H9 (cell line): ENCODE results near the gene FBXO31. TPM values are rescaled to one million over a fixed set of nuclear protein-coding genes. Genes with fewer than 3 reads are reported as not detected.

Experiments
- DNase-seq: peaks from one replicate; pipeline ENCODE4 v3.0.0-alpha.2; 2017
- H2AFZ ChIP-seq: one replicate; pipeline ENCODE4 v1.6.1; 2013; ENCODE audit warnings: mild to moderate bottlenecking, low read length, control low read depth, moderate library complexity
- H2AK5ac ChIP-seq: 2 replicates; pipeline ENCODE4 v1.6.1; 2013; ENCODE audit warnings: low read length, control low read depth, mixed read lengths; ENCODE audit not compliant: insufficient read length
- H2BK120ac ChIP-seq: one replicate; pipeline ENCODE4 v1.6.1; 2013; ENCODE audit warnings: low read depth, mild to moderate bottlenecking, low read length, control low read depth, inconsistent platforms; ENCODE audit not compliant: poor library complexity, severe bottlenecking
- H2BK12ac ChIP-seq: 2 replicates; pipeline ENCODE4 v1.6.1; 2013; ENCODE audit warnings: low read length, control low read depth, mixed read lengths, low read depth; ENCODE audit not compliant: insufficient read length
- H2BK15ac ChIP-seq: 2 replicates; pipeline ENCODE4 v1.6.1; 2013; ENCODE audit warnings: low read depth, low read length, control low read depth
- H2BK20ac ChIP-seq: one replicate; pipeline ENCODE4 v1.6.1; 2013; ENCODE audit warnings: low read depth, mild to moderate bottlenecking, low read length, control low read depth, inconsistent platforms; ENCODE audit not compliant: poor library complexity, severe bottlenecking
- H2BK5ac ChIP-seq: 2 replicates; pipeline ENCODE4 v1.6.1; 2013; ENCODE audit warnings: low read length, control low read depth, mixed read lengths; ENCODE audit not compliant: insufficient read length
- H3K14ac ChIP-seq: 2 replicates; pipeline ENCODE4 v1.6.1; 2013; ENCODE audit warnings: low read length, control low read depth; ENCODE audit not compliant: insufficient read depth
- H3K18ac ChIP-seq: 2 replicates; pipeline ENCODE4 v1.6.1; 2013; ENCODE audit warnings: low read depth, mild to moderate bottlenecking, mixed read lengths, low read length, control low read depth; ENCODE audit not compliant: insufficient read length
- H3K23ac ChIP-seq: 2 replicates; pipeline ENCODE4 v1.6.1; 2013; ENCODE audit warnings: low read length, control low read depth, mixed read lengths, low read depth; ENCODE audit not compliant: insufficient read length
- H3K23me2 ChIP-seq: 2 replicates; pipeline ENCODE4 v1.6.1; 2013; ENCODE audit warnings: low read depth, mild to moderate bottlenecking, mixed read lengths, low read length, control low read depth; ENCODE audit not compliant: insufficient read length, poor library complexity, severe bottlenecking
- H3K27ac ChIP-seq: 2 replicates; pipeline ENCODE4 v1.5.1; 2013; ENCODE audit warnings: low read length, control low read depth, mixed read lengths, low read depth; ENCODE audit not compliant: insufficient read length
- H3K27me3 ChIP-seq: 2 replicates; pipeline ENCODE4 v1.6.1; 2013; ENCODE audit warnings: low read length, control low read depth, inconsistent platforms; ENCODE audit not compliant: insufficient read depth
- H3K4ac ChIP-seq: 2 replicates; pipeline ENCODE4 v1.6.1; 2013; ENCODE audit warnings: low read depth, mild to moderate bottlenecking, control low read depth, inconsistent platforms, low read length, moderate library complexity
- H3K4me1 ChIP-seq: 2 replicates; pipeline ENCODE4 v1.6.1; 2013; ENCODE audit warnings: low read length, control low read depth, inconsistent platforms; ENCODE audit not compliant: insufficient read depth
- H3K4me2 ChIP-seq: 2 replicates; pipeline ENCODE4 v1.6.1; 2013; ENCODE audit warnings: low read length, control low read depth, mixed read lengths; ENCODE audit not compliant: insufficient read length, insufficient read depth
- H3K56ac ChIP-seq: 2 replicates; pipeline ENCODE4 v1.6.1; 2013; ENCODE audit warnings: low read depth, mild to moderate bottlenecking, mixed read lengths, low read length, control low read depth; ENCODE audit not compliant: insufficient read length
- H3K79me1 ChIP-seq: 2 replicates; pipeline ENCODE4 v1.6.1; 2013; ENCODE audit warnings: low read depth, mild to moderate bottlenecking, moderate library complexity, low read length, control low read depth, inconsistent platforms; ENCODE audit not compliant: insufficient read depth, poor library complexity, severe bottlenecking
- H3K79me2 ChIP-seq: 2 replicates; pipeline ENCODE4 v1.6.1; 2013; ENCODE audit warnings: low read length, control low read depth, inconsistent platforms; ENCODE audit not compliant: insufficient read depth
- H3K9ac ChIP-seq: 2 replicates; pipeline ENCODE4 v1.6.1; 2013; ENCODE audit warnings: low read length, control low read depth, mixed read lengths; ENCODE audit not compliant: insufficient read length; ENCODE audit errors: extremely low read depth
- H3K9me3 ChIP-seq: one replicate; pipeline ENCODE4 v1.6.1; 2013; ENCODE audit warnings: low read depth, low read length, inconsistent platforms; ENCODE audit not compliant: control insufficient read depth
- H3T11ph ChIP-seq: one replicate; pipeline ENCODE4 v1.6.1; 2013; ENCODE audit warnings: mild to moderate bottlenecking, low read length, control low read depth, inconsistent platforms
- H4K20me1 ChIP-seq: one replicate; pipeline ENCODE4 v1.6.1; 2013; ENCODE audit not compliant: control insufficient read depth, insufficient read length, insufficient read depth
- H4K5ac ChIP-seq: 2 replicates; pipeline ENCODE4 v1.6.1; 2013; ENCODE audit warnings: low read depth, mild to moderate bottlenecking, mixed read lengths, low read length, control low read depth; ENCODE audit not compliant: insufficient read length
- H4K8ac ChIP-seq: replicated peaks from 2 replicates; pipeline ENCODE4 v1.6.1; 2013; ENCODE audit warnings: low read length, control low read depth, mixed read lengths, low read depth; ENCODE audit not compliant: insufficient read length
- H4K91ac ChIP-seq: 2 replicates; pipeline ENCODE4 v1.6.1; 2013; ENCODE audit warnings: low read depth, mild to moderate bottlenecking, moderate library complexity, mixed read lengths, low read length, control low read depth; ENCODE audit not compliant: insufficient read length
- H3K27ac Mint-ChIP-seq, 3 experiments: 2 replicates in 2 of 3; 3 replicates in 1 of 3; pipeline ENCODE4 v1.8.0; 2020 to 2021; ENCODE audit warnings: mixed read lengths in 3 of 3, mild to moderate bottlenecking in 1 of 3, moderate library complexity in 1 of 3
- H3K27me3 Mint-ChIP-seq: 2 replicates; pipeline ENCODE4 v1.8.0; 2021; ENCODE audit warnings: low read depth, mild to moderate bottlenecking, moderate library complexity, mixed read lengths
- H3K36me3 Mint-ChIP-seq, 3 experiments: 2 replicates in 2 of 3; 3 replicates in 1 of 3; pipeline ENCODE4 v1.8.0; 2020 to 2021; ENCODE audit warnings: low read depth in 3 of 3, mixed read lengths in 3 of 3; ENCODE audit not compliant: insufficient read depth in 1 of 3
- H3K4me1 Mint-ChIP-seq, 2 experiments: 2 replicates each; pipeline ENCODE4 v1.8.0; 2020; ENCODE audit warnings: mixed read lengths in 2 of 2
- H3K4me3 Mint-ChIP-seq, 2 experiments: 2 replicates in 1 of 2; 3 replicates in 1 of 2; pipeline ENCODE4 v1.8.0; 2020 to 2021; ENCODE audit warnings: mild to moderate bottlenecking in 2 of 2, mixed read lengths in 2 of 2, moderate library complexity in 1 of 2
- H3K9me3 Mint-ChIP-seq, 2 experiments: 2 replicates in 1 of 2; 3 replicates in 1 of 2; pipeline ENCODE4 v1.8.0; 2020; ENCODE audit warnings: mild to moderate bottlenecking in 2 of 2, mixed read lengths in 2 of 2, moderate library complexity in 1 of 2
- WGBS: extraction: QIAGEN DNeasy Blood & Tissue Kit; methylation state at CpG from one replicate; pipeline ENCODE4 v1.1.7; 2013; ENCODE audit warnings: missing lambda C conversion rate, low lambda C conversion rate, mixed read lengths; ENCODE audit not compliant: insufficient read length; ENCODE audit errors: extremely low coverage; 5-methylcytosine and 5-hydroxymethylcytosine counted together
- total RNA-seq: library from RNA; stranded (reverse); gene quantifications from 2 replicates; pipeline ENCODE4 v1.2.1, GENCODE V29; 2021
- TF ChIP-seq, protein P1 (sequence below): fragments of 200-600 bp; sonication (generic); conservative IDR thresholded peaks from 3 replicates; pipeline ENCODE4 v1.8.0; 2021; ENCODE audit warnings: antibody characterized with exemption, mild to moderate bottlenecking

The FBXO31 gene
- total RNA-seq, 1 experiment from 2014 or later: 24.2 TPM

DNA sequence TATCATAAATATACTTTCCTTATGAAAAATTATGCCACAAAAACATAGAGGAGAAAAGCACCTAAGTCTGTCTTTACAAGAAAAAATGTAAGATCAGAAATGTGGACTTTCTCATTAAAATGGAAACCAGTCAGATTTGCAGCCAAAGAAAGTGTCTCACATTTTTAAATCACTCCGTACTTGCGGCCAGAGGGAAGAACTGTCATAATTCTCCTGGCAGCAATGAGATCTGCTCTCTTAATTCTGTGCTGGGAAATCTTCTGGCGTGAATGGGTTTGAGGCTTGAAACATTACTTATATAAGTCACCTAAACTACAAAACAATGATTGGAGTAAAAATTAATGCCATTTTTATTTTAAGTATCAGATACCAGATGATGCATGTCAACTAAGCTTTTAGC is 77.1 kb downstream of the FBXO31 start:
- H2BK12ac ChIP-seq: no peak overlapping the region
- H4K5ac ChIP-seq: no peak overlapping the region
- TF ChIP-seq, protein P1, sequence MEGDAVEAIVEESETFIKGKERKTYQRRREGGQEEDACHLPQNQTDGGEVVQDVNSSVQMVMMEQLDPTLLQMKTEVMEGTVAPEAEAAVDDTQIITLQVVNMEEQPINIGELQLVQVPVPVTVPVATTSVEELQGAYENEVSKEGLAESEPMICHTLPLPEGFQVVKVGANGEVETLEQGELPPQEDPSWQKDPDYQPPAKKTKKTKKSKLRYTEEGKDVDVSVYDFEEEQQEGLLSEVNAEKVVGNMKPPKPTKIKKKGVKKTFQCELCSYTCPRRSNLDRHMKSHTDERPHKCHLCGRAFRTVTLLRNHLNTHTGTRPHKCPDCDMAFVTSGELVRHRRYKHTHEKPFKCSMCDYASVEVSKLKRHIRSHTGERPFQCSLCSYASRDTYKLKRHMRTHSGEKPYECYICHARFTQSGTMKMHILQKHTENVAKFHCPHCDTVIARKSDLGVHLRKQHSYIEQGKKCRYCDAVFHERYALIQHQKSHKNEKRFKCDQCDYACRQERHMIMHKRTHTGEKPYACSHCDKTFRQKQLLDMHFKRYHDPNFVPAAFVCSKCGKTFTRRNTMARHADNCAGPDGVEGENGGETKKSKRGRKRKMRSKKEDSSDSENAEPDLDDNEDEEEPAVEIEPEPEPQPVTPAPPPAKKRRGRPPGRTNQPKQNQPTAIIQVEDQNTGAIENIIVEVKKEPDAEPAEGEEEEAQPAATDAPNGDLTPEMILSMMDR: no peak
- H3K27ac Mint-ChIP-seq: no peak overlapping the region
- no peak overlapping the region for H3K4ac ChIP-seq
- no peaks in the 10 kb centered on the region for H3K79me2 ChIP-seq
- H3K18ac ChIP-seq: no peak overlapping the region
- no peak overlapping the region for H4K8ac ChIP-seq
- no peak overlapping the region for H3T11ph ChIP-seq
- no peak overlapping the region for H2AK5ac ChIP-seq
- no peaks in the 10 kb centered on the region for H3K27me3 ChIP-seq
- no peak overlapping the region for H3K27ac ChIP-seq
- no CpG with 5 or more reads among the region's 3 CpGs for WGBS
- H3K79me1 ChIP-seq: no peaks in the 10 kb centered on the region
- H3K14ac ChIP-seq: no peak overlapping the region
- no peaks in the 10 kb centered on the region; the same call in 1 of the 2 replicates for H3K27me3 Mint-ChIP-seq
- H3K4me1 ChIP-seq: no peaks in the 10 kb centered on the region
- no peak overlapping the region for H3K23ac ChIP-seq
- H2BK15ac ChIP-seq: no peak overlapping the region
- no peak overlapping the region for H2BK20ac ChIP-seq
- H3K9me3 ChIP-seq: no peaks in the 10 kb centered on the region
- H3K23me2 ChIP-seq: no peaks in the 10 kb centered on the region
- DNase-seq: no peak
- H3K4me3 Mint-ChIP-seq: no peak overlapping the region
- H3K9me3 Mint-ChIP-seq: peaks cover 5 to 7% of the 10 kb centered on the region in 2 experiments; a peak in 4 of 5 replicates
- no peak overlapping the region for H3K56ac ChIP-seq
- no peak overlapping the region for H4K91ac ChIP-seq
- no peak overlapping the region for H2BK5ac ChIP-seq
- peaks cover 3 to 7% (median 4%) of the 10 kb centered on the region in 3 experiments; a peak in 4 of 7 replicates for H3K36me3 Mint-ChIP-seq
- H3K9ac ChIP-seq: no peak overlapping the region
- H3K4me2 ChIP-seq: no peak overlapping the region
- no peaks in the 10 kb centered on the region for H4K20me1 ChIP-seq
- H2BK120ac ChIP-seq: no peak overlapping the region
- H3K4me1 Mint-ChIP-seq: peaks cover 15 to 17% of the 10 kb centered on the region in 2 experiments
- no peak overlapping the region for H2AFZ ChIP-seq
